PC-3 (cell line): ENCODE data around the gene BRF1. TPM values are rescaled to one million over a fixed set of nuclear protein-coding genes. Genes with fewer than 3 reads are reported as not detected.
A peak's percentile ranks its signal among the peaks of the same experiment; 100 is the strongest.

Source experiments
- ATAC-seq: fragments of 200-7000 bp; cut with Tn5 transposase; 2 replicates; pipeline ENCODE4 v1.9.1; 2020; ENCODE audit warnings: mild to moderate bottlenecking, moderate library complexity
- BruUV-seq: library from RNA; stranded (reverse); fragments of 400-500 nt; replicated peaks from 2 replicates; lab custom pipeline; 2021; lab: Mats Ljungman, UMichigan
- CTCF ChIA-PET: fragments of 300-600 bp; sonication (Branson Sonifier 250); formaldehyde crosslinking; loops from one replicate; lab custom pipeline; 2022; ENCODE audit warnings: antibody characterized with exemption; lab: Charles Lee
- POLR2A ChIA-PET: fragments of 300-600 bp; sonication (Branson Sonifier 250); formaldehyde crosslinking; loops from one replicate; lab custom pipeline; 2022; ENCODE audit warnings: antibody characterized with exemption; ENCODE audit not compliant: unreplicated experiment; lab: Charles Lee
- DNase-seq: peaks from one replicate; pipeline ENCODE4 v3.0.0-alpha.2; 2015
- H2AFZ ChIP-seq: fragments of 300-600 bp; sonication (generic); 2 replicates; pipeline ENCODE4 v1.6.0; 2016; ENCODE audit warnings: antibody characterized with exemption, low read length
- H3F3A ChIP-seq: fragments of 300-600 bp; sonication (generic); one replicate; pipeline ENCODE4 v1.6.0; 2017; ENCODE audit warnings: antibody characterized with exemption, low read length, control low read depth, mild to moderate bottlenecking; ENCODE audit not compliant: unreplicated experiment
- H3K27ac ChIP-seq: fragments of 300-600 bp; sonication (generic); 2 replicates; pipeline ENCODE4 v1.5.1; 2016; ENCODE audit warnings: mild to moderate bottlenecking, low read length
- H3K27me3 ChIP-seq: fragments of 300-600 bp; sonication (generic); 2 replicates; pipeline ENCODE4 v1.6.1; 2016; ENCODE audit warnings: low read length, mixed read lengths
- H3K36me3 ChIP-seq: fragments of 300-600 bp; sonication (generic); 2 replicates; pipeline ENCODE4 v1.6.1; 2016; ENCODE audit warnings: low read depth, mixed run types, low read length, mixed read lengths
- H3K4me1 ChIP-seq: fragments of 300-600 bp; sonication (generic); 2 replicates; pipeline ENCODE4 v1.5.1; 2016; ENCODE audit warnings: low read length; ENCODE audit not compliant: insufficient read depth
- H3K4me2 ChIP-seq: fragments of 300-600 bp; sonication (generic); 2 replicates; pipeline ENCODE4 v1.6.0; 2016; ENCODE audit warnings: low read length
- H3K4me3 ChIP-seq: fragments of 300-600 bp; sonication (generic); 2 replicates; pipeline ENCODE4 v1.5.1; 2016; ENCODE audit warnings: mild to moderate bottlenecking, low read length, mixed read lengths
- H3K79me2 ChIP-seq: fragments of 300-600 bp; sonication (generic); 2 replicates; pipeline ENCODE4 v1.6.1; 2017; ENCODE audit warnings: low read length, mixed read lengths
- H3K9ac ChIP-seq: fragments of 300-600 bp; sonication (generic); 2 replicates; pipeline ENCODE4 v1.6.0; 2016; ENCODE audit warnings: mild to moderate bottlenecking, low read length
- H3K9me2 ChIP-seq: fragments of 300-600 bp; sonication (generic); replicated peaks from 2 replicates; pipeline ENCODE4 v1.6.1; 2016; ENCODE audit warnings: mixed run types, low read length, mixed read lengths
- H3K9me3 ChIP-seq: fragments of 300-600 bp; sonication (generic); 2 replicates; pipeline ENCODE4 v1.6.1; 2016; ENCODE audit warnings: low read length, mixed read lengths
- H4K20me1 ChIP-seq: fragments of 300-600 bp; sonication (generic); 2 replicates; pipeline ENCODE4 v1.6.1; 2016; ENCODE audit warnings: low read length, mixed read lengths
- CTCF ChIP-seq: fragments of 300-600 bp; sonication (generic); conservative IDR thresholded peaks from 2 replicates; pipeline ENCODE4 v1.5.1; 2017; ENCODE audit warnings: antibody characterized with exemption, low read depth, mild to moderate bottlenecking, low read length
- EZH2 ChIP-seq: fragments of 300-600 bp; sonication (generic); IDR thresholded peaks from one replicate; pipeline ENCODE4 v1.6.1; 2017; ENCODE audit warnings: antibody characterized with exemption, mild to moderate bottlenecking, low read length; ENCODE audit not compliant: unreplicated experiment
- EZH2phosphoT487 ChIP-seq: fragments of 300-600 bp; sonication (generic); IDR thresholded peaks from 2 replicates; pipeline ENCODE4 v1.6.1; 2018; ENCODE audit warnings: mild to moderate bottlenecking, antibody characterized with exemption, low read length, borderline replicate concordance
- intact Hi-C: fragments of 100-400 bp; cut with micrococcal nuclease; formaldehyde crosslinking; loops from 2 replicates; pipeline ENCODE4 v1.9.0; 2023
- total RNA-seq: library from RNA; depleted of rRNA; stranded (reverse); fragments of >200 nt; gene quantifications from 2 replicates; pipeline ENCODE4 v1.2.3, GENCODE V29; 2014

Gene BRF1
- total RNA-seq, 1 experiment from 2014 or later: 55.8 TPM

GRCh38 chr14:105196265-105196960 lies 104.4 kb downstream of the BRF1 start:
- BruUV-seq: no TSS peak

GRCh38 chr14:105195522-105196264 lies 105.1 kb downstream of the BRF1 start:
- ChIA-PET CTCF (no interaction called here), POLR2A (no interaction called here)
- no peak overlapping the region for H3K9ac ChIP-seq
- BruUV-seq: no TSS peak
- no peaks in the 10 kb centered on the region for H3K36me3 ChIP-seq
- no peak for TF ChIP-seq CTCF
- no peak for TF ChIP-seq EZH2phosphoT487
- TF ChIP-seq EZH2: no peak
- no peaks in the 10 kb centered on the region for H4K20me1 ChIP-seq
- H3K27me3 ChIP-seq: peaks cover 18% of the 10 kb centered on the region
- no peaks in the 10 kb centered on the region for H3F3A ChIP-seq
- DNase-seq: no peak
- no peak overlapping the region for H2AFZ ChIP-seq
- ATAC-seq: no peak
- H3K79me2 ChIP-seq: no peaks in the 10 kb centered on the region
- no peak overlapping the region for H3K4me2 ChIP-seq
- H3K4me3 ChIP-seq: no peak overlapping the region
- H3K9me2 ChIP-seq: no peaks in the 10 kb centered on the region
- H3K9me3 ChIP-seq: no peaks in the 10 kb centered on the region
- intact Hi-C loops: no loop called here
- no peak overlapping the region for H3K27ac ChIP-seq
- 0 out of 2 replicates have a peak, but pooled peaks cover 4% of the 10 kb centered on the region for H3K4me1 ChIP-seq

More at GRCh38 chr14:105196265-105196960, 104.4 kb downstream of the BRF1 start:
- H3F3A ChIP-seq: no peaks in the 10 kb centered on the region
- H3K79me2 ChIP-seq: no peaks in the 10 kb centered on the region
- H3K4me3 ChIP-seq: peak overlapping the region; percentile 42; the same call in 1 of the 2 replicates
- intact Hi-C loops: no loop called here
- H3K4me1 ChIP-seq: 0 out of 2 replicates have a peak, but pooled peaks cover 4% of the 10 kb centered on the region
- peak overlapping the region; percentile 64 for H3K4me2 ChIP-seq
- no peak overlapping the region for H2AFZ ChIP-seq
- H3K36me3 ChIP-seq: no peaks in the 10 kb centered on the region
- no peak overlapping the region for H3K27ac ChIP-seq
- H3K9me3 ChIP-seq: no peaks in the 10 kb centered on the region
- POLR2A ChIA-PET: no interaction called here
- no peak for DNase-seq
- H3K9ac ChIP-seq: no peak overlapping the region
- CTCF ChIA-PET: no interaction called here
- TF ChIP-seq EZH2: no peak
- no peak for TF ChIP-seq CTCF
- no peak for TF ChIP-seq EZH2phosphoT487
- H3K27me3 ChIP-seq: peaks cover 18% of the 10 kb centered on the region
- H4K20me1 ChIP-seq: no peaks in the 10 kb centered on the region
- H3K9me2 ChIP-seq: no peaks in the 10 kb centered on the region
- ATAC-seq: peak; percentile 9; the same call in 1 of the 2 replicates

DNA sequence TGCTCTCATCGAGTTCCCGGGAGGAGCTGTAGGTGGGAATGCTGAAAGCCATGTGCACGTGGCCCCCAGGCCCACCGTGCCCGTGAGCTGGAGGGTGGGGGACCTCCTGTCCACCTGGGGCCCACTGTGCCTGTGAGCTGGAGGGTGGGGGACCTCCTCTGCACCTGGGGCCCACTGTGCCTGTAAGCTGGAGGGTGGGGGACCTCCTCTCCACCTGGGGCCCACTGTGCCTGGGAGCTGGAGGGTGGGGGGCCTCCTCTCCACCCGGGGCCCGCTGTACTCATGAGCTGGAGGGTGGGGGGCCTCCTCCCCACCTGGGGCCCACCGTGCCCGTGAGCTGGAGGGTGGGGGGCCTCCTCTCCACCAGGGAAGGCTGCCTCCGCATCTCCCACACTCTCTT lies 105.8 kb downstream of the BRF1 start:
- Histone ChIP-seq H3K79me2 (no peaks in the 10 kb centered on the region), H3K4me2 (no peak overlapping the region), H4K20me1 (no peaks in the 10 kb centered on the region), H3K36me3 (no peaks in the 10 kb centered on the region), H3K4me1 (0 out of 2 replicates have a peak, but pooled peaks cover 4% of the 10 kb centered on the region), H3F3A (no peaks in the 10 kb centered on the region), H3K9ac (no peak overlapping the region), H3K9me3 (no peaks in the 10 kb centered on the region), H3K27ac (no peak overlapping the region), H3K4me3 (no peak overlapping the region), H3K27me3 (peaks cover 18% of the 10 kb centered on the region), H2AFZ (no peak overlapping the region), H3K9me2 (no peaks in the 10 kb centered on the region)
- DNase-seq (no peak), ATAC-seq (no peak)
- intact Hi-C loops: no loop called here
- no peak for TF ChIP-seq EZH2phosphoT487
- no peak for TF ChIP-seq EZH2
- no peak for TF ChIP-seq CTCF
- no TSS peak for BruUV-seq
- CTCF ChIA-PET: no interaction called here
- POLR2A ChIA-PET: no interaction called here
